K562 treated with DMSO at 1 percent for 48 hours (cell line): ENCODE measurements around the gene SDHA. TPM values are rescaled to one million over a fixed set of nuclear protein-coding genes. Genes with fewer than 3 reads are reported as not detected.

ENCODE experiments used
- total RNA-seq: library from RNA; unstranded; fragments of 300-600 nt; gene quantifications from 2 replicates; pipeline ENCODE4 v1.2.3, GENCODE V29; 2022; ENCODE audit warnings: low replicate concordance; ENCODE audit errors: extremely low read depth

The SDHA gene
- total RNA-seq = 937 TPM in 1 of 2 replicates, not detected in the other

DNA sequence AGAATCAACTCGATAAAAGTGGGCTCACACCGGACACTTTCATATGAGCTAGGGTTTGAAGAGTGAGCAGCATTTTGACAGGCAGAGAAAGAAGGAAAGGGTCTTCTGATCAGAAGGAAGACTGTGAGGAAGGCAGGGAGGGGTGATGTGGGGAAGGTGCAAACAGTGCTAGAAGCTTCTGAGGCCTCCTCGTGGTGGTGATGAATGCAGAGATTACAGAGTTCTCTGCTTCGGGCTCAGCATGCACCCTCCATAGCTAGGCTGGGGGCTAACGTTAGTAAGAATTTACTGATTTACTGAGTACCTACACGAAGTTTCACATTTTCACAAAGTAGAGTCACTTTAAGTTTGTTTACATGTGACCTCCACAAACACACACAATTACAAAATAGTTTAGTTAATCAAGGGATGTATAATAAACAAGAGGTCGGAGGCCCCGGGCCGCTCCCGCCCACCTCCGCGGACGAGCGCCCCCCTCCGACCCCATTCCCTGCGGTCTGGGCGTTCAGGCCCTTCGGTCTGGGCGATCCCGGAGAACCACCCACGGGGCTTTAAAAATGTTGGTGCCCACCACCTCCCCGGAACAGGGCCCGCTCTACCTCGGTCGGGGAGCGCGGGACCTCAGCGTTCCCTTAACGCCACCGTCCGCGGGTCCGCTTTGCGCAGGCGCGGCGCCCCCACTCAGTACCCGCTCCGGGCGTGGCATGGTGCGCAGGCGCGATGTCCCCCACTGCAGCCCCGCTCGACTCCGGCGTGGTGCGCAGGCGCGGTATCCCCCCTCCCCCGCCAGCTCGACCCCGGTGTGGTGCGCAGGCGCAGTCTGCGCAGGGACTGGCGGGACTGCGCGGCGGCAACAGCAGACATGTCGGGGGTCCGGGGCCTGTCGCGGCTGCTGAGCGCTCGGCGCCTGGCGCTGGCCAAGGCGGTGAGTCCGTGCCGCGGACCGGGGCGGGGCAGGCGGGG, at the start of gene SDHA, which contains the start of gene CCDC127:
SDHA (plus strand) TSS at position 827 of the 963 bp plus-strand sequence; CDS start at position 863, 36 bp downstream.
CCDC127 (minus strand) TSS at position 660 of the 963 bp plus-strand sequence. CDS start 1,304 bp downstream, outside the sequence.

DNA sequence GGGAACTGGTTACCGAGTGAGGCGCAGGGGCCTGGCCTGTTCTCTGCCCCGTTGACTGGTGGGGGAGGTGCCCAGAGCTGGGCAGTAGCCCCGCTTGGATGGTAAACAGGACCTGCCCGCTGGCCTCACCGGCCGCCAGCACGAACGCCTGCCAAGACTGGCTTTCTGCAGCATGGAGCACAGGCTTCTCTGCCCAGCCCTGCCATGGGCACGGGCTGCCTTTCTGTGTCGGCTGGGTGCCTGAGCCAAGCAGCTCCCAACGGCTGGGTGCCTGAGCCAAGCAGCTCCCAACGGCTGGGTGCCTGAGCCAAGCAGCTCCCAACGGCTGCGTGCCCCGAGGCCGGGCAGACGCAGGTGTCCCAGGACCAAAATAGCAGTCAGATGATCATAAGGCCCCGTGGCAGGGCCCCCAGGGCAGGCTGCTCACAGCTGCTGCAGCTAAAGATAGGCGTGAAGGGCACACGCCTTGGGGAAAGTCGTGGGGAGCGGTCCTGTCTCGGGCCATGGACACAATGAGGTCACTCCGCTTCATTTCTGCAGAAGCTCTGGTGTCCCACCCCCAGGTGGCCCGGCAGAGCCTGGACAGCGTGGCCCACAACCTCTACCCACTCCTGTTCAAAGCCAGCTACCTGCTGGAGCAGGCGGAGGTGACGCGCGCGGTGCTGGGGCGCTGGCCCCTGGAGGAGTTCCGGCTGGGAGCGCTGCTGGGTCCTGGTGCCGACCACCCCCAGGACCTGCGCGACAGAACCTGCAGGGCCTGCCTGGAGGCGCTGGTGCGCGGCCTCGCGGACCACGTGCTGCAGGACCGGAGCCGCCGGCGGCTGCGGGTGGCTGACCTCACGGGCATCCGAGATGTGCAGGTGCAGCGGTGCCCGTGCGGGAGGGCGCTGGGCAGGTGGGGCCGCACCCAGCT, 26.8 kb upstream of the SDHA start, which contains the start of gene LRRC14B:
LRRC14B (plus strand) TSS at position 460 of the 913 bp plus-strand sequence; CDS start at position 504, 44 bp downstream.

Other genes with a start within 250 kb of the SDHA start
- gene PLEKHG4B, start 126.2 kb upstream of the SDHA start, total RNA-seq = not detected in 2 replicates
- not detected in 2 replicates for gene LRRC14B, start 26.8 kb upstream of the SDHA start, total RNA-seq
- not detected in 2 replicates for gene CCDC127, start 167 bp upstream of the SDHA start, total RNA-seq
- gene PDCD6, start 53.3 kb downstream of the SDHA start, total RNA-seq = not detected in 2 replicates
- not detected in 2 replicates for gene AHRR, start 103.4 kb downstream of the SDHA start, total RNA-seq
- not detected in 2 replicates for gene EXOC3, start 224.9 kb downstream of the SDHA start, total RNA-seq